OCI-LY7 (cell line): Measurements from ENCODE around the gene OXCT1. TPM values are rescaled to one million over a fixed set of nuclear protein-coding genes. Genes with fewer than 3 reads are reported as not detected.

Source experiments
- BruUV-seq: library from RNA; stranded (reverse); fragments of 400-500 nt; replicated peaks from 2 replicates; lab custom pipeline; 2021; lab: Mats Ljungman, UMichigan
- CTCF ChIA-PET: fragments of 300-600 bp; sonication (Branson Sonifier 250); formaldehyde crosslinking; loops from one replicate; lab custom pipeline; 2022; ENCODE audit warnings: antibody characterized with exemption; ENCODE audit not compliant: unreplicated experiment; lab: Charles Lee
- POLR2A ChIA-PET: fragments of 300-600 bp; sonication (Branson Sonifier 250); formaldehyde crosslinking; loops from one replicate; lab custom pipeline; 2022; ENCODE audit warnings: antibody characterized with exemption; lab: Charles Lee
- DNase-seq: peaks from one replicate; pipeline ENCODE4 v3.0.0-alpha.2; 2015; ENCODE audit warnings: low spot score
- H2AFZ ChIP-seq: fragments of 200-600 bp; sonication (generic), shearing (Covaris generic); 2 replicates; pipeline ENCODE4 v1.6.1; 2014; ENCODE audit warnings: mild to moderate bottlenecking, antibody characterized with exemption, low read length, moderate library complexity
- H3K27ac ChIP-seq: fragments of 200-600 bp; sonication (generic); 2 replicates; pipeline ENCODE4 v1.5.1; 2014; ENCODE audit warnings: mixed run types, low read depth, mild to moderate bottlenecking, moderate library complexity, low read length, inconsistent platforms; ENCODE audit not compliant: poor library complexity, severe bottlenecking
- H3K36me3 ChIP-seq: fragments of 200-600 bp; sonication (generic); 2 replicates; pipeline ENCODE4 v1.6.1; 2014; ENCODE audit warnings: mild to moderate bottlenecking, antibody characterized with exemption, low read length, moderate library complexity, mixed read lengths; ENCODE audit not compliant: insufficient read depth
- H3K4me1 ChIP-seq: fragments of 200-600 bp; sonication (generic); 2 replicates; pipeline ENCODE4 v1.5.1; 2014; ENCODE audit warnings: mild to moderate bottlenecking, low read length; ENCODE audit not compliant: insufficient read depth, poor library complexity, severe bottlenecking
- H3K4me2 ChIP-seq: fragments of 200-600 bp; sonication (generic); 2 replicates; pipeline ENCODE4 v1.6.1; 2014; ENCODE audit warnings: mild to moderate bottlenecking, low read length
- H3K4me3 ChIP-seq: fragments of 200-600 bp; sonication (generic); 2 replicates; pipeline ENCODE4 v1.5.1; 2014; ENCODE audit warnings: mild to moderate bottlenecking, low read depth, low read length; ENCODE audit not compliant: poor library complexity, severe bottlenecking
- H3K79me2 ChIP-seq: fragments of 200-600 bp; sonication (generic); 2 replicates; pipeline ENCODE4 v1.6.1; 2016; ENCODE audit warnings: low read depth, mild to moderate bottlenecking, low read length, moderate library complexity, mixed read lengths; ENCODE audit not compliant: insufficient read depth
- H3K9me2 ChIP-seq: fragments of 200-600 bp; sonication (generic); 2 replicates; pipeline ENCODE4 v1.6.1; 2016; ENCODE audit warnings: mild to moderate bottlenecking, low read length, mixed read lengths; ENCODE audit not compliant: insufficient read depth
- H3K9me3 ChIP-seq: fragments of 200-600 bp; sonication (generic); 2 replicates; pipeline ENCODE4 v1.6.1; 2014; ENCODE audit warnings: mild to moderate bottlenecking, mixed run types, low read length, mixed read lengths
- H4K20me1 ChIP-seq: fragments of 200-600 bp; sonication (generic); 2 replicates; pipeline ENCODE4 v1.6.1; 2014; ENCODE audit warnings: mild to moderate bottlenecking, antibody characterized with exemption, low read length, moderate library complexity, mixed read lengths; ENCODE audit not compliant: insufficient read depth
- CTCF ChIP-seq: fragments of 200-600 bp; sonication (generic); conservative IDR thresholded peaks from 2 replicates; pipeline ENCODE4 v1.5.1; 2014; ENCODE audit warnings: mild to moderate bottlenecking, antibody characterized with exemption, low read length, moderate library complexity, mixed read lengths
- EZH2phosphoT487 ChIP-seq: fragments of 200-600 bp; sonication (generic); IDR thresholded peaks from 2 replicates; pipeline ENCODE4 v1.6.1; 2018; ENCODE audit warnings: low read depth, borderline replicate concordance, mild to moderate bottlenecking, mixed run types, antibody characterized with exemption, low read length, moderate library complexity, mixed read lengths
- intact Hi-C: fragments of 100-400 bp; cut with micrococcal nuclease; formaldehyde crosslinking; loops from one replicate; pipeline ENCODE4 v1.10.0; 2022; ENCODE audit not compliant: unreplicated experiment
- total RNA-seq, 2 experiments: library from RNA; depleted of rRNA in 1 of 2; stranded (reverse); fragments of >200 nt in 1 of 2; shearing (Covaris generic) in 1 of 2; gene quantifications; 2 replicates each; pipeline ENCODE4 v1.2.3, GENCODE V29; 2014 to 2022

OXCT1 gene
- total RNA-seq, 2 experiments from 2014 or later: 27.0 to 43.4 TPM

GRCh38 chr5:41908374-41909079, 38.3 kb upstream of the OXCT1 start:
- no peak overlapping the region for H3K4me2 ChIP-seq
- CTCF ChIA-PET: no interaction called here
- no peaks in the 10 kb centered on the region for H3K9me2 ChIP-seq
- POLR2A ChIA-PET: interaction anchor here (1.0 kb wide), 1 partner anchor 10 kb away, joined by 5 read pairs; no protein-coding TSS in a partner anchor
- peaks cover 67% of the 10 kb centered on the region for H3K36me3 ChIP-seq
- no TSS peak for BruUV-seq
- no peak overlapping the region for H3K4me3 ChIP-seq
- intact Hi-C loops: no loop called here
- no peaks in the 10 kb centered on the region for H3K9me3 ChIP-seq
- no peak overlapping the region for H3K27ac ChIP-seq
- peaks cover 34% of the 10 kb centered on the region for H3K79me2 ChIP-seq
- peaks cover 3% of the 10 kb centered on the region; the same call in 1 of the 2 replicates for H4K20me1 ChIP-seq
- H3K4me1 ChIP-seq: peaks cover 15% of the 10 kb centered on the region
- DNase-seq: no peak
- no peak for TF ChIP-seq CTCF
- TF ChIP-seq EZH2phosphoT487: no peak
- H2AFZ ChIP-seq: no peak overlapping the region

- DNase-seq: no peak
- ChIA-PET POLR2A (no interaction called here), CTCF (no interaction called here)
- Histone ChIP-seq H3K79me2 (peaks cover 34% of the 10 kb centered on the region), H3K4me2 (0 out of 2 replicates have a peak overlapping the region, but pooled peaks have one; percentile 74), H2AFZ (no peak overlapping the region), H3K27ac (no peak overlapping the region), H3K4me1 (peaks cover 22% of the 10 kb centered on the region), H3K4me3 (no peak overlapping the region), H3K9me3 (no peaks in the 10 kb centered on the region), H3K36me3 (peaks cover 43% of the 10 kb centered on the region), H3K9me2 (no peaks in the 10 kb centered on the region), H4K20me1 (peaks cover 3% of the 10 kb centered on the region; the same call in 1 of the 2 replicates)
- TF ChIP-seq CTCF: no peak
- TF ChIP-seq EZH2phosphoT487: no peak
- no TSS peak for BruUV-seq
- intact Hi-C loops: no loop called here
These were observed 35.9 kb upstream of the OXCT1 start for GRCh38 chr5:41906151-41906550.
